Common myeloid progenitor, CD34-positive (primary cell): ENCODE measurements around the gene PTPRU.

Experiments
- CTCF ChIA-PET: fragments of 350-600 bp; sonication (Branson Sonifier 250); formaldehyde crosslinking; loops from one replicate; lab custom pipeline; 2021; ENCODE audit warnings: antibody characterized with exemption; lab: Charles Lee
- POLR2A ChIA-PET: fragments of 350-600 bp; sonication (Branson Sonifier 250); formaldehyde crosslinking; loops from one replicate; lab custom pipeline; 2021; ENCODE audit warnings: antibody characterized with exemption; lab: Charles Lee
- DNase-seq, 3 donors: peaks; one replicate each; pipeline versions ENCODE4 v3.0.0 to v3.0.0-alpha.2; 2013
- H3K27ac ChIP-seq, 2 experiments: 1 replicate in 1 of 2; 2 replicates in 1 of 2; pipeline ENCODE4 v1.7.0; 2013; ENCODE audit warnings: inconsistent platforms in 2 of 2, low read length in 2 of 2, mild to moderate bottlenecking in 2 of 2, low read depth in 1 of 2, moderate library complexity in 1 of 2; ENCODE audit not compliant: severe bottlenecking in 2 of 2, insufficient read depth in 1 of 2, poor library complexity in 1 of 2
- H3K27me3 ChIP-seq, 5 experiments: replicated peaks in 2 of 5; 1 replicate in 3 of 5; 2 replicates in 2 of 5; pipeline versions ENCODE4 v1.6.1 to v1.7.0; 2013; ENCODE audit warnings: low read length in 4 of 5, mild to moderate bottlenecking in 2 of 5, moderate library complexity in 2 of 5, inconsistent platforms in 1 of 5; ENCODE audit not compliant: insufficient read depth in 5 of 5, control insufficient read depth in 4 of 5
- H3K36me3 ChIP-seq, 4 experiments: 1 replicate in 2 of 4; 2 replicates in 2 of 4; pipeline versions ENCODE4 v1.6.1 to v1.7.0; 2013; ENCODE audit warnings: low read length in 3 of 4, control low read depth in 1 of 4, mild to moderate bottlenecking in 1 of 4; ENCODE audit not compliant: control insufficient read depth in 4 of 4, insufficient read depth in 4 of 4
- H3K4me1 ChIP-seq, 4 experiments: 1 replicate in 3 of 4; 2 replicates in 1 of 4; pipeline versions ENCODE4 v1.6.1 to v1.7.1; 2013; ENCODE audit warnings: low read length in 3 of 4, mild to moderate bottlenecking in 3 of 4, control low read depth in 1 of 4, inconsistent platforms in 1 of 4, moderate library complexity in 1 of 4; ENCODE audit not compliant: control insufficient read depth in 4 of 4, insufficient read depth in 4 of 4; ENCODE audit errors: control extremely low read depth in 1 of 4
- H3K4me3 ChIP-seq, 7 experiments: 1 replicate in 4 of 7; 2 replicates in 3 of 7; pipeline versions ENCODE4 v1.5.1 to v1.7.0; 2013; ENCODE audit warnings: mild to moderate bottlenecking in 7 of 7, low read length in 6 of 7, moderate library complexity in 6 of 7, inconsistent platforms in 2 of 7, low read depth in 2 of 7, control low read depth in 1 of 7; ENCODE audit not compliant: insufficient read depth in 4 of 7, control insufficient read depth in 1 of 7; ENCODE audit errors: extremely low read depth in 1 of 7
- H3K9me3 ChIP-seq, 5 experiments: 1 replicate in 4 of 5; 2 replicates in 1 of 5; pipeline versions ENCODE4 v1.6.1 to v1.7.1; 2013; ENCODE audit warnings: low read length in 4 of 5, mild to moderate bottlenecking in 2 of 5, inconsistent platforms in 1 of 5, low read depth in 1 of 5, moderate library complexity in 1 of 5; ENCODE audit not compliant: control insufficient read depth in 4 of 5, insufficient read depth in 2 of 5; ENCODE audit errors: control extremely low read depth in 1 of 5
- WGBS: methylation state at CpG from one replicate; pipeline ENCODE4 v1.1.5; 2013; ENCODE audit not compliant: insufficient coverage; 5-methylcytosine and 5-hydroxymethylcytosine counted together

PTPRU gene

GRCh38 chr1:29254346-29254745 lies 18.0 kb downstream of the PTPRU start:
- ChIA-PET POLR2A (no interaction called here), CTCF (no interaction called here)
- peaks cover 0 to 7% (median 5%) of the 10 kb centered on the region in 4 experiments for H3K4me1 ChIP-seq
- WGBS = 100% methylated on average over 6 of the region's 7 CpGs
- no peak for DNase-seq
- H3K27ac ChIP-seq = no peak overlapping the region
- H3K9me3 ChIP-seq = no peaks in the 10 kb centered on the region
- H3K36me3 ChIP-seq = no peaks in the 10 kb centered on the region
- H3K4me3 ChIP-seq = no peak overlapping the region
- peaks cover 0 to 28% (median 17%) of the 10 kb centered on the region in 5 experiments for H3K27me3 ChIP-seq

- Histone ChIP-seq H3K4me3 (no peak overlapping the region), H3K36me3 (no peaks in the 10 kb centered on the region), H3K27ac (no peak overlapping the region), H3K4me1 (peaks cover 0 to 12% (median 11%) of the 10 kb centered on the region in 4 experiments), H3K9me3 (no peaks in the 10 kb centered on the region), H3K27me3 (peaks cover 0 to 36% (median 18%) of the 10 kb centered on the region in 5 experiments)
- ChIA-PET CTCF (no interaction called here), POLR2A (no interaction called here)
- whole genome bisulfite sequencing = 98% methylated on average over 9 of the region's 10 CpGs
- DNase-seq = no peak
Measured at GRCh38 chr1:29255134-29255666, 18.9 kb downstream of the PTPRU start.

- ChIA-PET CTCF (no interaction called here), POLR2A (no interaction called here)
- H3K9me3 ChIP-seq = no peaks in the 10 kb centered on the region
- H3K4me3 ChIP-seq = no peak overlapping the region
- no peak overlapping the region for H3K27ac ChIP-seq
- peaks cover 0 to 15% (median 11%) of the 10 kb centered on the region in 4 experiments for H3K4me1 ChIP-seq
- WGBS = 85% methylated on average over 4 of the region's 5 CpGs
- no peaks in the 10 kb centered on the region for H3K36me3 ChIP-seq
- H3K27me3 ChIP-seq = peaks cover 3 to 48% (median 23%) of the 10 kb centered on the region in 5 experiments
- peak in 1 of 3 donors; percentile 41 for DNase-seq
Measured at GRCh38 chr1:29256394-29256793, 20.1 kb downstream of the PTPRU start.

- DNase-seq = no peak
- Histone ChIP-seq H3K27ac (no peak overlapping the region), H3K4me1 (peaks cover 0 to 15% (median 11%) of the 10 kb centered on the region in 4 experiments), H3K4me3 (no peak overlapping the region), H3K9me3 (no peaks in the 10 kb centered on the region), H3K36me3 (no peaks in the 10 kb centered on the region), H3K27me3 (peaks cover 5 to 55% (median 23%) of the 10 kb centered on the region in 5 experiments)
- WGBS = 84% methylated on average over 8 of the region's 11 CpGs
- ChIA-PET CTCF (interaction anchor here (0.7 kb wide), 1 partner anchor 12 kb away, joined by 3 read pairs; no protein-coding TSS in a partner anchor), POLR2A (no interaction called here)
Measured at GRCh38 chr1:29256979-29257804, 20.9 kb downstream of the PTPRU start.

GRCh38 chr1:29258189-29258975 lies 22.1 kb downstream of the PTPRU start:
- Histone ChIP-seq H3K27ac (no peak overlapping the region), H3K4me3 (no peak overlapping the region), H3K4me1 (peaks cover 0 to 15% (median 11%) of the 10 kb centered on the region in 4 experiments), H3K9me3 (no peaks in the 10 kb centered on the region), H3K27me3 (peaks cover 9 to 58% (median 23%) of the 10 kb centered on the region in 5 experiments), H3K36me3 (no peaks in the 10 kb centered on the region)
- no peak for DNase-seq
- 87% methylated on average over 12 of the region's 16 CpGs for WGBS
- ChIA-PET POLR2A (interaction anchor here (0.6 kb wide), 1 partner anchor 44 kb away, joined by 3 read pairs; no protein-coding TSS in a partner anchor), CTCF (no interaction called here)

- H3K9me3 ChIP-seq = no peaks in the 10 kb centered on the region
- no peak overlapping the region for H3K27ac ChIP-seq
- H3K36me3 ChIP-seq = no peaks in the 10 kb centered on the region
- ChIA-PET CTCF (no interaction called here), POLR2A (interaction anchor here (0.6 kb wide), 1 partner anchor 45 kb away, joined by 3 read pairs; no protein-coding TSS in a partner anchor)
- H3K27me3 ChIP-seq = peaks cover 9 to 63% (median 23%) of the 10 kb centered on the region in 5 experiments
- peak overlapping the region in 6 of 7 experiments; percentile 23 to 66 (median 56) for H3K4me3 ChIP-seq
- DNase-seq = peak in 2 of 3 donors; percentile 36 to 58
- H3K4me1 ChIP-seq = peaks cover 0 to 15% (median 11%) of the 10 kb centered on the region in 4 experiments
- WGBS = 6% methylated on average over 28 of the region's 38 CpGs
Measured at GRCh38 chr1:29258976-29259801, 22.9 kb downstream of the PTPRU start.
